H9 (cell line): ENCODE measurements around the gene LATS2. TPM values are rescaled to one million over a fixed set of nuclear protein-coding genes. Genes with fewer than 3 reads are reported as not detected.
A peak's percentile ranks its signal among the peaks of the same experiment; 100 is the strongest.

Source experiments
- DNase-seq: peaks from one replicate; pipeline ENCODE4 v3.0.0-alpha.2; 2017
- H2AFZ ChIP-seq: one replicate; pipeline ENCODE4 v1.6.1; 2013; ENCODE audit warnings: mild to moderate bottlenecking, low read length, control low read depth, moderate library complexity
- H2AK5ac ChIP-seq: 2 replicates; pipeline ENCODE4 v1.6.1; 2013; ENCODE audit warnings: low read length, control low read depth, mixed read lengths; ENCODE audit not compliant: insufficient read length
- H2BK120ac ChIP-seq: one replicate; pipeline ENCODE4 v1.6.1; 2013; ENCODE audit warnings: low read depth, mild to moderate bottlenecking, low read length, control low read depth, inconsistent platforms; ENCODE audit not compliant: poor library complexity, severe bottlenecking
- H2BK12ac ChIP-seq: 2 replicates; pipeline ENCODE4 v1.6.1; 2013; ENCODE audit warnings: low read length, control low read depth, mixed read lengths, low read depth; ENCODE audit not compliant: insufficient read length
- H2BK15ac ChIP-seq: 2 replicates; pipeline ENCODE4 v1.6.1; 2013; ENCODE audit warnings: low read depth, low read length, control low read depth
- H2BK20ac ChIP-seq: one replicate; pipeline ENCODE4 v1.6.1; 2013; ENCODE audit warnings: low read depth, mild to moderate bottlenecking, low read length, control low read depth, inconsistent platforms; ENCODE audit not compliant: poor library complexity, severe bottlenecking
- H2BK5ac ChIP-seq: 2 replicates; pipeline ENCODE4 v1.6.1; 2013; ENCODE audit warnings: low read length, control low read depth, mixed read lengths; ENCODE audit not compliant: insufficient read length
- H3K14ac ChIP-seq: 2 replicates; pipeline ENCODE4 v1.6.1; 2013; ENCODE audit warnings: low read length, control low read depth; ENCODE audit not compliant: insufficient read depth
- H3K18ac ChIP-seq: 2 replicates; pipeline ENCODE4 v1.6.1; 2013; ENCODE audit warnings: low read depth, mild to moderate bottlenecking, mixed read lengths, low read length, control low read depth; ENCODE audit not compliant: insufficient read length
- H3K23ac ChIP-seq: 2 replicates; pipeline ENCODE4 v1.6.1; 2013; ENCODE audit warnings: low read length, control low read depth, mixed read lengths, low read depth; ENCODE audit not compliant: insufficient read length
- H3K23me2 ChIP-seq: 2 replicates; pipeline ENCODE4 v1.6.1; 2013; ENCODE audit warnings: low read depth, mild to moderate bottlenecking, mixed read lengths, low read length, control low read depth; ENCODE audit not compliant: insufficient read length, poor library complexity, severe bottlenecking
- H3K27ac ChIP-seq: 2 replicates; pipeline ENCODE4 v1.5.1; 2013; ENCODE audit warnings: low read length, control low read depth, mixed read lengths, low read depth; ENCODE audit not compliant: insufficient read length
- H3K27me3 ChIP-seq: 2 replicates; pipeline ENCODE4 v1.6.1; 2013; ENCODE audit warnings: low read length, control low read depth, inconsistent platforms; ENCODE audit not compliant: insufficient read depth
- H3K4ac ChIP-seq: 2 replicates; pipeline ENCODE4 v1.6.1; 2013; ENCODE audit warnings: low read depth, mild to moderate bottlenecking, control low read depth, inconsistent platforms, low read length, moderate library complexity
- H3K4me1 ChIP-seq: 2 replicates; pipeline ENCODE4 v1.6.1; 2013; ENCODE audit warnings: low read length, control low read depth, inconsistent platforms; ENCODE audit not compliant: insufficient read depth
- H3K4me2 ChIP-seq: 2 replicates; pipeline ENCODE4 v1.6.1; 2013; ENCODE audit warnings: low read length, control low read depth, mixed read lengths; ENCODE audit not compliant: insufficient read length, insufficient read depth
- H3K56ac ChIP-seq: 2 replicates; pipeline ENCODE4 v1.6.1; 2013; ENCODE audit warnings: low read depth, mild to moderate bottlenecking, mixed read lengths, low read length, control low read depth; ENCODE audit not compliant: insufficient read length
- H3K79me1 ChIP-seq: 2 replicates; pipeline ENCODE4 v1.6.1; 2013; ENCODE audit warnings: low read depth, mild to moderate bottlenecking, moderate library complexity, low read length, control low read depth, inconsistent platforms; ENCODE audit not compliant: insufficient read depth, poor library complexity, severe bottlenecking
- H3K79me2 ChIP-seq: 2 replicates; pipeline ENCODE4 v1.6.1; 2013; ENCODE audit warnings: low read length, control low read depth, inconsistent platforms; ENCODE audit not compliant: insufficient read depth
- H3K9ac ChIP-seq: 2 replicates; pipeline ENCODE4 v1.6.1; 2013; ENCODE audit warnings: low read length, control low read depth, mixed read lengths; ENCODE audit not compliant: insufficient read length; ENCODE audit errors: extremely low read depth
- H3K9me3 ChIP-seq: one replicate; pipeline ENCODE4 v1.6.1; 2013; ENCODE audit warnings: low read depth, low read length, inconsistent platforms; ENCODE audit not compliant: control insufficient read depth
- H3T11ph ChIP-seq: one replicate; pipeline ENCODE4 v1.6.1; 2013; ENCODE audit warnings: mild to moderate bottlenecking, low read length, control low read depth, inconsistent platforms
- H4K20me1 ChIP-seq: one replicate; pipeline ENCODE4 v1.6.1; 2013; ENCODE audit not compliant: control insufficient read depth, insufficient read length, insufficient read depth
- H4K5ac ChIP-seq: 2 replicates; pipeline ENCODE4 v1.6.1; 2013; ENCODE audit warnings: low read depth, mild to moderate bottlenecking, mixed read lengths, low read length, control low read depth; ENCODE audit not compliant: insufficient read length
- H4K8ac ChIP-seq: replicated peaks from 2 replicates; pipeline ENCODE4 v1.6.1; 2013; ENCODE audit warnings: low read length, control low read depth, mixed read lengths, low read depth; ENCODE audit not compliant: insufficient read length
- H4K91ac ChIP-seq: 2 replicates; pipeline ENCODE4 v1.6.1; 2013; ENCODE audit warnings: low read depth, mild to moderate bottlenecking, moderate library complexity, mixed read lengths, low read length, control low read depth; ENCODE audit not compliant: insufficient read length
- H3K27ac Mint-ChIP-seq, 3 experiments: 2 replicates in 2 of 3; 3 replicates in 1 of 3; pipeline ENCODE4 v1.8.0; 2020 to 2021; ENCODE audit warnings: mixed read lengths in 3 of 3, mild to moderate bottlenecking in 1 of 3, moderate library complexity in 1 of 3
- H3K27me3 Mint-ChIP-seq: 2 replicates; pipeline ENCODE4 v1.8.0; 2021; ENCODE audit warnings: low read depth, mild to moderate bottlenecking, moderate library complexity, mixed read lengths
- H3K36me3 Mint-ChIP-seq, 3 experiments: 2 replicates in 2 of 3; 3 replicates in 1 of 3; pipeline ENCODE4 v1.8.0; 2020 to 2021; ENCODE audit warnings: low read depth in 3 of 3, mixed read lengths in 3 of 3; ENCODE audit not compliant: insufficient read depth in 1 of 3
- H3K4me1 Mint-ChIP-seq, 2 experiments: 2 replicates each; pipeline ENCODE4 v1.8.0; 2020; ENCODE audit warnings: mixed read lengths in 2 of 2
- H3K4me3 Mint-ChIP-seq, 2 experiments: 2 replicates in 1 of 2; 3 replicates in 1 of 2; pipeline ENCODE4 v1.8.0; 2020 to 2021; ENCODE audit warnings: mild to moderate bottlenecking in 2 of 2, mixed read lengths in 2 of 2, moderate library complexity in 1 of 2
- H3K9me3 Mint-ChIP-seq, 2 experiments: 2 replicates in 1 of 2; 3 replicates in 1 of 2; pipeline ENCODE4 v1.8.0; 2020; ENCODE audit warnings: mild to moderate bottlenecking in 2 of 2, mixed read lengths in 2 of 2, moderate library complexity in 1 of 2
- WGBS: extraction: QIAGEN DNeasy Blood & Tissue Kit; methylation state at CpG from one replicate; pipeline ENCODE4 v1.1.7; 2013; ENCODE audit warnings: missing lambda C conversion rate, low lambda C conversion rate, mixed read lengths; ENCODE audit not compliant: insufficient read length; ENCODE audit errors: extremely low coverage; 5-methylcytosine and 5-hydroxymethylcytosine counted together
- total RNA-seq: library from RNA; stranded (reverse); gene quantifications from 2 replicates; pipeline ENCODE4 v1.2.1, GENCODE V29; 2021
- TF ChIP-seq, protein P1 (sequence below): fragments of 200-600 bp; sonication (generic); conservative IDR thresholded peaks from 3 replicates; pipeline ENCODE4 v1.8.0; 2021; ENCODE audit warnings: antibody characterized with exemption, mild to moderate bottlenecking

The LATS2 gene
- total RNA-seq, 1 experiment from 2014 or later, result 20.0 TPM

DNA sequence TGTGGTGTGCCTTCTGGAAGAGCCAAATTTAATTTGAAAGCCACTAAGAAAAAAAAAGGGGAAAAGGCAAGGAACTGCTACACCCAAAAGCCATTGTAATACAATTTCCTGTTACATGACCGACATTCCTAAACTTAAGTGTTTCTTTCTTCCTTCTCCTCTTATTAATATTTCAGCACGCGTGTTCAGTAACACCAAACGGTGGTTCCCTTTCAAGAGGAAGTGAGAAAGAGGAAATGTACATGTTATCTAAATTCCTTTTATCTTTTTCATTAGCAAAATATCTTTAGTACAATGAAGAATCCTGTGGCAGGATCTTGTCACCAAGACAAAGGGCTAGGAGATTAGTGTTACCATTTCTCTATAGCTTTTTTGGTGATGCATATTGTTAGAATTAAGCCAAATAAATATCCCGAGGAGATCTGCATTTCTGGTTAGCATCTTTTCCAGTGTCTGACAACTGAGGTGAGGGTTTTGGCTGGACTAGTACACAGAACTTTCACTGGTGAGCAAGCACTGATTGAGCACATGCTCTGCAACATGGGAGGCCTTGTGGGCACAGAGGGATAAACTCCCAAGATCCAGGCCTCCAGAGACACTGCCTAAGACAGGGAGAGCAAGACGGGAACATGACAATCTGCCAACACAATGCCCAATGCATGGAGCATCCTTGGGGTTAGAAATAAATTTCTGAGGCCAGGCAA lies 22.1 kb downstream of the LATS2 start:
- no peaks in the 10 kb centered on the region for H3K9me3 ChIP-seq
- peaks cover 40 to 44% of the 10 kb centered on the region in 2 experiments for H3K4me1 Mint-ChIP-seq
- H3K4me3 Mint-ChIP-seq, result peak overlapping the region in 1 of 2 experiments; percentile 48; a peak in 1 of 5 replicates
- H2AK5ac ChIP-seq, result no peak overlapping the region
- no peak overlapping the region for H2BK15ac ChIP-seq
- no peaks in the 10 kb centered on the region for H4K20me1 ChIP-seq
- no peak overlapping the region for H2AFZ ChIP-seq
- peaks cover 6% of the 10 kb centered on the region for H3K79me1 ChIP-seq
- no peak overlapping the region for H4K8ac ChIP-seq
- H2BK120ac ChIP-seq, result no peak overlapping the region
- H3K9me3 Mint-ChIP-seq, result no peaks in the 10 kb centered on the region
- TF ChIP-seq, protein P1, sequence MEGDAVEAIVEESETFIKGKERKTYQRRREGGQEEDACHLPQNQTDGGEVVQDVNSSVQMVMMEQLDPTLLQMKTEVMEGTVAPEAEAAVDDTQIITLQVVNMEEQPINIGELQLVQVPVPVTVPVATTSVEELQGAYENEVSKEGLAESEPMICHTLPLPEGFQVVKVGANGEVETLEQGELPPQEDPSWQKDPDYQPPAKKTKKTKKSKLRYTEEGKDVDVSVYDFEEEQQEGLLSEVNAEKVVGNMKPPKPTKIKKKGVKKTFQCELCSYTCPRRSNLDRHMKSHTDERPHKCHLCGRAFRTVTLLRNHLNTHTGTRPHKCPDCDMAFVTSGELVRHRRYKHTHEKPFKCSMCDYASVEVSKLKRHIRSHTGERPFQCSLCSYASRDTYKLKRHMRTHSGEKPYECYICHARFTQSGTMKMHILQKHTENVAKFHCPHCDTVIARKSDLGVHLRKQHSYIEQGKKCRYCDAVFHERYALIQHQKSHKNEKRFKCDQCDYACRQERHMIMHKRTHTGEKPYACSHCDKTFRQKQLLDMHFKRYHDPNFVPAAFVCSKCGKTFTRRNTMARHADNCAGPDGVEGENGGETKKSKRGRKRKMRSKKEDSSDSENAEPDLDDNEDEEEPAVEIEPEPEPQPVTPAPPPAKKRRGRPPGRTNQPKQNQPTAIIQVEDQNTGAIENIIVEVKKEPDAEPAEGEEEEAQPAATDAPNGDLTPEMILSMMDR, result no peak
- no peak overlapping the region for H3K56ac ChIP-seq
- no CpG with 5 or more reads among the region's 6 CpGs for WGBS
- H3K36me3 Mint-ChIP-seq, result peaks cover 16 to 44% (median 35%) of the 10 kb centered on the region in 3 experiments
- peaks cover 4% of the 10 kb centered on the region; the same call in 1 of the 2 replicates for H3K4me1 ChIP-seq
- H3K27ac Mint-ChIP-seq, result peak overlapping the region; percentile 93 to 97 (median 95); a peak in 6 of 7 replicates
- peak overlapping the region; percentile 41 for H3K14ac ChIP-seq
- H2BK20ac ChIP-seq, result no peak overlapping the region
- H3K27ac ChIP-seq, result no peak overlapping the region
- H3K23ac ChIP-seq, result no peak overlapping the region
- no peak overlapping the region for H4K5ac ChIP-seq
- H3K27me3 ChIP-seq, result no peaks in the 10 kb centered on the region
- H2BK12ac ChIP-seq, result no peak overlapping the region
- no peak overlapping the region for H3K18ac ChIP-seq
- DNase-seq, result no peak
- H3T11ph ChIP-seq, result no peak overlapping the region
- H3K79me2 ChIP-seq, result peaks cover 33% of the 10 kb centered on the region; the same call in 1 of the 2 replicates
- H2BK5ac ChIP-seq, result no peak overlapping the region
- H3K4me2 ChIP-seq, result no peak overlapping the region
- no peaks in the 10 kb centered on the region for H3K23me2 ChIP-seq
- no peak overlapping the region for H3K9ac ChIP-seq
- H4K91ac ChIP-seq, result no peak overlapping the region
- H3K4ac ChIP-seq, result no peak overlapping the region
- no peaks in the 10 kb centered on the region for H3K27me3 Mint-ChIP-seq
